ENCODE data around the gene AMBRA1.

Gene AMBRA1

GRCh38 chr11:46593550-46594373 lies at the start of gene AMBRA1:
Gene AMBRA1, minus strand, starts transcription at chr11:46594023. Its CDS starts 45,643 bp downstream, at chr11:46548380.
- DNase-seq (ENCODE audit: low read depth) = peak; percentile 56

- no peak for DNase-seq (ENCODE audit: low read depth)
These were observed 49.7 kb upstream of the AMBRA1 start for GRCh38 chr11:46643531-46643930.

GRCh38 chr11:46642627-46643335 lies 49.0 kb upstream of the AMBRA1 start:
- no peak for DNase-seq (ENCODE audit: low read depth)

DNA sequence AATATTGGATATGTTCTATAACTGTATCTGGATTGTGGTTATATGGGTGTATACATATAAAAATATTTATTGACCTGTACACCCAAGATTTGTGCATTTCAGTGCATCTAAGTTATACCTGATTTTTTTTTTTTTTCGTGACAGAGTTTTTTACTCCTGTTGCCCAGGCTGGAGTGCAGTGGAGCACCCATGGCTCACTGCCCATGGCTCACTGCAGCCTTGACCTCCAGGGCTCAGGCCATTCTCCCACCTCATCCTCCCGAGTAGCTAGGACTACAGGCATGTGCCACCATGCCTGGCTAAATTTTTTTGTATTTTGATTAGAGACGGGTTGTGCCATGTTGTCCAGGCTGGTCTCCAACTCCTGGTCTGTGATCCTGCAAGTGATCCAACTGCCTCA lies 47.8 kb upstream of the AMBRA1 start:
- no peak for DNase-seq (ENCODE audit: low read depth)

DNA sequence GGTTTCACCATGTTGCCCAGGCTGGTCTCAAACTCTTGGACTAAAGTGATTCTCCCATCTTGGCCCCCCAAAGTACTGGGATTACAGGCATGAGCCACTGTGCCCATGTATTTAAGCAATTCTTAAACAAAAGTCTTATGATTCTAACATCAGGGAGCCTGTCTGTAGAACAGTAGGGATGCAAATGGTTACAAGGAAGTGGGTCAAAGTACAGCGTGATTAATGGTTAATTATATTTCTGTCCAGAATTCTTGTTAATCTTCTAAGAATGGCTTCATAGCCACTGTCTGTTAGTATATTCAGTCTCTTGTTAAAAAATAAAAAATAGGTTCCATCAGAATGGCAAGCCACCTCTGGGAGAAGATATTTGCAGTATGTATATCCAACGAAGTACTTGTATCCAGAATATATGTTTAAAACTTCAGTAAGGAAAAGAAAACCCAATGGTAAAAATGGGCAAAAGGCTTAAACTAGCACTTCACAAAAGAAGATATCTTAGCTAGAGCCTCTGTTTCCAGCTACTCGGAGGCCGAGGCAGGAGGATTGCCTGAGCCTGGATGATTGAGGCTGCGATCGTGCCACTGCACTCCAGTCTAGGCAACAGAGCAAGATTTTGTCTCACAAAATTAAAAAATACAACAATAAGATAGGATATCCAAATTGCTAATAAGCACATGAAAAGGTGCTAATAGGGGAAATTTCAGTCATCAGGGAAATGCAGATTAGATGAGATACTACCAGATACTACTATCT lies 46.4 kb upstream of the AMBRA1 start:
- no peak for DNase-seq (ENCODE audit: low read depth)

GRCh38 chr11:46639197-46639839 lies 45.5 kb upstream of the AMBRA1 start:
- DNase-seq (ENCODE audit: low read depth) = no peak

DNA sequence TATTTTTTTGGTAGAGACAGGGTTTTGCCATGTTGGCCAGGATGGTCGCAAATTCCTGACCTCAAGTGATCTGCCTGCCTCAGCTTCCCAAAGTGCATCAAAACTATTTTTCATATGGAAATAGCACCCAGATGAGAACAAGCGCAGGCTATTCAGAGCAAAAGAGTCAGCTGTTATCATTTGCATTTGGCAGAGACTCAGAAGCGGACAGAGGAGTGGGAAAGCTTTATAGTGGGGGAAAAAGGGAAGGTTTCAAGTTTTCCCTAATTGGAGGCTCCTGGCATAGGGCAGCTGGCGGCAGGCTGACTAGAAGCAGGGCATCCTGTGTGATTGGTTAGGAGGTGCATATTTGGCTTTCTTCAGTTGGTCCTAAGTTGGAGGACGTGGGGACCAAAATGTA lies 43.7 kb upstream of the AMBRA1 start:
- no peak for DNase-seq (ENCODE audit: low read depth)

GRCh38 chr11:46635557-46636139 lies 41.8 kb upstream of the AMBRA1 start:
- no peak for DNase-seq (ENCODE audit: low read depth)

GRCh38 chr11:46633291-46634217 lies 39.7 kb upstream of the AMBRA1 start:
- DNase-seq (ENCODE audit: low read depth) = no peak

DNA sequence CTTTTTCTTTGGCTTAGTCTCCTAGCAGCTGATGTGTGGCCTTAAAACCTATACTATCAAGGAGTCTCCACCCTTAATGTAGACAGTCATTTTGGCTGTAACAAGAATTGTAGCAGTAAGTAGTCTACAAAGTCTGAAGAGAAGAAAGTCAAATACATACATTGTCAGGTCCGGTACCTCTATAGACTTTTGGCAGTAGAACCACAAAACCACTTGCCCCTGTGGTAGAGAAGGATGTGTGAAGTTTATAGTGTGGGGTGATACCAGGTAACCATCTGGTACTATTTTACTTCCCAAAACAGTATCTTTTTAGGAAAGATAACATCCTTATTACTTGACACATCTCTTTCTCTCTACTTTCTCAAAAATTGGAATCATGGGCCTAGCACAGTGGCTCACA lies 38.7 kb upstream of the AMBRA1 start:
- DNase-seq (ENCODE audit: low read depth) = no peak

DNA sequence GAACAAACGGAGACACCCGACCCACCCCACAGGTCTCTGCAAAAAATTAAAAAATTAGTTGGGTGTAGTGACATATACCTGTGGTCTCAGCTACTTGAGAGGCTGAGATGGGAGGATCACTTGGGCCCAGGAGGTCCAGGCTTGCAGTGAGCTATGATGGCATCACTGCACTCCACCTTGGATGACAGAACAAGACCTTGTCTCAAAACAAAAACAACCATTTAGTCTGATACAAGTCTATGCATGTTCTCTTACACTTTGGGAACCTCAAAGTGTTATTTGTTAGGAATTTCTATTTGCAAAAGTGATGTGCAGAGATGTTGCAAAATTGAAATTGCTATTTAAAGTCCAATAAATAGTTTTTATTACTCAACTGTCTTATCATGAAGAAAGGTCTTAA lies 37.9 kb upstream of the AMBRA1 start:
- DNase-seq (ENCODE audit: low read depth) = no peak

GRCh38 chr11:46630237-46630636 lies 36.4 kb upstream of the AMBRA1 start:
- no peak for DNase-seq (ENCODE audit: low read depth)

GRCh38 chr11:46628961-46629360 lies 35.1 kb upstream of the AMBRA1 start:
- DNase-seq (ENCODE audit: low read depth) = no peak

GRCh38 chr11:46625406-46625805 lies 31.6 kb upstream of the AMBRA1 start:
- DNase-seq (ENCODE audit: low read depth) = no peak

GRCh38 chr11:46618837-46619236 lies 25.0 kb upstream of the AMBRA1 start:
- no peak for DNase-seq (ENCODE audit: low read depth)

DNA sequence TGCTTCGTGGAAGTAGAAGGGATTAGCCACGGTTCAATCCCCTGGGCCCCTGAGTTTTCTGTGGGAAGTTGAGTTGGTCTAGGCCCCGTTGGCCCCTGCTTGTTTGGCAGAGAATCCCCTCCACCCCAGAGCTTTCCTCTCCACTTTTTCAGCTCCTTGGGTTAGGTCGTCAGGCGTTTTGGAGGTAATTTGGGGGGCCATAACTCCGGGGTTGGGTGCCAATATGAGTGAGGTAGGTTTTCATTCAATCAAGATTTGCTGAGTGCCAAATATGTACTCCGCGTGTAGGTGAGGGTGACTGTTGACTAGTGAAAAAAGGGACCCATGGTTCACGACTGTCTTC lies 24.1 kb upstream of the AMBRA1 start:
- DNase-seq (ENCODE audit: low read depth) = no peak

DNA sequence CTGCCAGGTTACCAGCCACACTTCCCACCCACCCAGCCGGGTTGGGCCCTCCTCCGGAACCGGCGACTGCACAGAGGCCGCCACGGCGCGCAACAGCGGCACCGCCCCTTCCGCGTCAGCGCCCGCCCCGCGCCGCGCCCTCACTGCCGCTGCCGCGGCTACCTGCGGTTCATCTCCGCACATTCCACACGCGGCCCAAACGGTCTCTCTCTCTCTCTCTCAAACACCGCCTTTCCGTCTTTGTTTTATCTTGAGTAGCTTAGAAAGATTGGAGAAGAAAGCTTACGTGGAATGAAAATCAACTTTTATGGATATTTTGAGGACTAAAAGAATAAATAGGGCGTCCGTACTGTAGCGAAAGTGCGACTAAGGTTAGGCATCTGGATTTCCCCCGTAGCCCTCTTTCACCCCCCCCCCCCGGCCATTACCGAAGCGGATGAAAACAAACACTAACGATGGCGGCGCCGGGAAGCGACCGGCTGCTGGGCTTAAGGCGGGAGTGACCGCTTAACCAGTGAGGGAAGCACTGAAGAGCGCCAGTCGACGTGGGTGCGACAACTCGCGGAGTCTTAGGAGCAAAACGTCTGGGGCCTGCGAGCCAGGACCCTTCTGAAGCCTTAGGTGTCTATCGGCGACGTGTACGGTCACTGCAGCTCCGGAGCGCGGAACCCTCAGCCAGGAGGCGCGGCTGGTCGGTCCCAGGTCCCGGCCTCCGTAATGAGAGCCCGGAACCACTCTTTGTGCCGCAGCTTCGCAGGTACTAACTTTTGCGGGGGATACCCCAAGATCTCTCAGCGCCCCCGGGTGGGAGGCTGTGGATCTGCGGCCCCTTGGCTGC lies 23.5 kb upstream of the AMBRA1 start, which contains the start of the genes ATG13 and HARBI1:
Gene ATG13 (plus strand): TSS at position 420 of the 838 bp plus-strand sequence. CDS start 26,739 bp downstream, outside the sequence.
Gene HARBI1 (minus strand): TSS at position 94 of the 838 bp plus-strand sequence. CDS start 990 bp downstream, outside the sequence.
- DNase-seq (ENCODE audit: low read depth) = peak; percentile 89

DNA sequence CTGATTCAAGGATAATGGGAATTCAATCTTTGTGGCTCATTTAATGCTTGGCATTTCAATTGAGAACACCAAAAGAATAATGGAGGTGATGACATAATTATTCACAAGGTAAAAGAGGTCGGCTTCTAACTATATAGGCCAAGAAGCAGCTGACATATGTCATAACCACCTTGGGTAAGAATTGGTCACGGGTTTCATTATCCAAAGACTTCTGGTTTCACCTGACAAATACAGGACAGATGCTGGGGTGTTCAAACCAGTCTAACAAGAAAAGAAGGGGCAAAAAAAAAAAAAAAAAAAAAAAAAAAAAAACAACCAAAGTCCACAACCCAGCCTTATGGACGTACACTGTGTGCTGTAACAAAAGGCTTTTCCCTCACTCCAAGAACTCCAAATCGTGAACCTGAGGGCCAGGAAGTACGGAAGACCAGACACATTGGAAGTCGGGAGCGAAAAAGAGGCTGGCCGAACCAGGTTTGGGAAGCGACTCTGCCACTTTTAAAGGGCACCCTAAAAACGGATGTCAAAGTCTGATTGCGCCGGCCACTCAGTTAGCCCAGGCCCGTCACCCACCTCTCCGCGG lies 22.8 kb upstream of the AMBRA1 start:
- no peak for DNase-seq (ENCODE audit: low read depth)

DNA sequence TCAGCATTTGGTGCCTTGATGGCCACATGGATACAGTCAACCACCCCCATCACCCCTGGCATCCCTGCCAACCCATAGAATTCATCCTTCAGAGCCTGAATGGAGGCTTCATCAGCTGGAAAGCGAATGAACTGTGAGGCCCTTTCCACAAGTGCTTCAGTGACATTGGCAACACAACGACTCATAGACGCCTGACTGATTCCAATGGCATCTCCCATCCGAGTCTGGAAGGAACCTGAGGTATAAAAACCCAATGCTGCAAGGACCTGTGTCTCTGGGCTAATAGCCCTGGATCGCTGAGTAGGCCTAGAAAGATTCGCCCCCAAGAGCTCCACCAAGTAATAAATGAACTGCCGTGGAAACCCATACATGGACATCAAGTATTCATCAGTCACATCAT lies 21.9 kb upstream of the AMBRA1 start:
- DNase-seq (ENCODE audit: low read depth) = no peak

All from activated T-helper 1 cell treated with Interleukin-2 at 50 U/mL for 16 hours (primary cell).